ENCODE data around the gene ZNF423. TPM values are rescaled to one million over a fixed set of nuclear protein-coding genes. Genes with fewer than 3 reads are reported as not detected.

The ZNF423 gene
- total RNA-seq, 4 donors from 2014 or later: 4.1 to 20.2 (median 10.3) TPM

DNA sequence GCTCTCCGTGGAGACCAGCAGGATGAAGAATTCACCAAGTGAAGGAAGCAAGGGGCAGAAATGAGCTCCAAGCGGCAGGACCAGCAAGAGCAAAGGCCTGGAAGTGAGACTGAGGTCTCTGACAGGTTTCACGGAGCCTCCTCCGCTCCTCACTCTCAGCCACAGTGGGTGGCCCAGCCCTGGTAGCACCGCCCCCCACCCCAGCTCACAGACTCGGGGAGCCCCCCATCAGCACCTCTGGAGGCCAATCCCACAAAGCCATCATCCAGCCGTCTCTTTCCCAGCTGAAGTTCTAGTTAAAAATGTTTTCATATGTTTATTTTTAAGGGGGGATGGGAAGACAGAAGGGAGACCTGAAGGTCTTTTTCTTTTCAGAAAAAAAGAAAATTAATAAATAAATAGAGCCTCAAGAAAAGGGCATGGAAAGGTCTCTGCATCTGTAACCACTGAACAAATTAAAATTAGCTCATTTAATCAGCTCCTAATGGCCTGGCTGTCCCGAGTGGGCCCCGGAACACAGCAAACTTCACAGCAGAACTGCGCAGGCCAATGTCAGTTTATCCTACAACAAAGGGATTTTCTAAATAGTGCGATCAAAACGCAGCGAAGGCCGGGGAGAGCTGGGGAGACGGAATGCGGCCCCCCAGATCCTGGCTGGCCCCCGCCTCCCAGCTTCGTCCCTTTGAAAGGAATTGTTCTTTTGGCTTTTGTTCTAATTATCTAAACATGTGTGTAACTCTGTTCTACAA lies 190.3 kb downstream of the ZNF423 start:
- TF ChIP-seq, protein P1, sequence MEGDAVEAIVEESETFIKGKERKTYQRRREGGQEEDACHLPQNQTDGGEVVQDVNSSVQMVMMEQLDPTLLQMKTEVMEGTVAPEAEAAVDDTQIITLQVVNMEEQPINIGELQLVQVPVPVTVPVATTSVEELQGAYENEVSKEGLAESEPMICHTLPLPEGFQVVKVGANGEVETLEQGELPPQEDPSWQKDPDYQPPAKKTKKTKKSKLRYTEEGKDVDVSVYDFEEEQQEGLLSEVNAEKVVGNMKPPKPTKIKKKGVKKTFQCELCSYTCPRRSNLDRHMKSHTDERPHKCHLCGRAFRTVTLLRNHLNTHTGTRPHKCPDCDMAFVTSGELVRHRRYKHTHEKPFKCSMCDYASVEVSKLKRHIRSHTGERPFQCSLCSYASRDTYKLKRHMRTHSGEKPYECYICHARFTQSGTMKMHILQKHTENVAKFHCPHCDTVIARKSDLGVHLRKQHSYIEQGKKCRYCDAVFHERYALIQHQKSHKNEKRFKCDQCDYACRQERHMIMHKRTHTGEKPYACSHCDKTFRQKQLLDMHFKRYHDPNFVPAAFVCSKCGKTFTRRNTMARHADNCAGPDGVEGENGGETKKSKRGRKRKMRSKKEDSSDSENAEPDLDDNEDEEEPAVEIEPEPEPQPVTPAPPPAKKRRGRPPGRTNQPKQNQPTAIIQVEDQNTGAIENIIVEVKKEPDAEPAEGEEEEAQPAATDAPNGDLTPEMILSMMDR (IDR thresholded peaks at IDR 0.05; ENCODE audit: low read depth): no peak

DNA sequence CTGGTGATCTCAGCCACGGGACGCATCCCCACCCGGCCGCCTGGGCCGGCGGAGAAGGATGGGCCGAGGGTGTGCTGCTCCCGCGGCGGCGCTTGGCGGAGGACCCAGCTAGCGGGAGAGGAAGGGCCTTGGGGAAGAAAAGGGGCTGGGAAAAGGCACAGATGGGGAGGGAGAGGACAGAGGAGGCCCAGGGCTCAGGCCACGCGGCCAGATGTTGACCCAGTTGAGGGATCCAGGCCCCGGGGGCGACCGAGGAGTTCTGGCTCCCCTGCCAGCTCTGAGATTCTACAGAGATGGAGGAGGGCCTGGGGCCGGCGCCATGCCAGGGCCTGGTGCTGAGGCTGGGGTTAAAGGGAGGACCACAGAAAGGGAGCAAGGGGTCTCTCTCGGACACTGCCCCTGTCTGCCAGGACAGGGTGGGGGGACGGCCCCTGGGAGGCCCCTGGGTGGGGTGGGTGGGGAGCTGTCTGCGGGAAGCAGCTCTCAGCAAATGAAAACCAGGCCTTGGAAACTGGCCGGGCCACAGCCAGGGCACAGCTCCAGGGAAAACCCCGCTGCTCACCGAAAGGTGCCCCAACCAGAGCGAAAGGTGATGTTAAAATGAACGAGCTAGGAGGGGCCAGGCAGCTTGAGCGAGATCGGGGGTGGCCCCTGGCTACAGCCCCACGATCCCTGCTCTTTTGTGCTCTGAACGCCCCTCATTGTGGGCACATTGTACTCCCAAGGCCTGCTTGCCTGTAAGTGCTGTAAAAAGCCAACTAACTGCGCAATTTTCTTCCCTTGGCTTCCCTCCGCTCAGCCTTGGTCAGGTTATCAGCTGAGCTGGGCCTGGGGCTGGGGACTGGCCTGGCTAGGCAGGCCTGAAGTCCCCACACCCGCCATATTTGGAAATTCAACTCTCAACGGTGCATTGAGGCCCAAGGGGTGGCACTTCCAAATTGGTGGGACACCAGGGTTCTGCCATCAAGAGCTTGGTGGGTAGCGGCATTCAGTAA lies 191.4 kb downstream of the ZNF423 start:
- TF ChIP-seq, protein P1 (IDR thresholded peaks at IDR 0.05; ENCODE audit: low read depth): no peak

DNA sequence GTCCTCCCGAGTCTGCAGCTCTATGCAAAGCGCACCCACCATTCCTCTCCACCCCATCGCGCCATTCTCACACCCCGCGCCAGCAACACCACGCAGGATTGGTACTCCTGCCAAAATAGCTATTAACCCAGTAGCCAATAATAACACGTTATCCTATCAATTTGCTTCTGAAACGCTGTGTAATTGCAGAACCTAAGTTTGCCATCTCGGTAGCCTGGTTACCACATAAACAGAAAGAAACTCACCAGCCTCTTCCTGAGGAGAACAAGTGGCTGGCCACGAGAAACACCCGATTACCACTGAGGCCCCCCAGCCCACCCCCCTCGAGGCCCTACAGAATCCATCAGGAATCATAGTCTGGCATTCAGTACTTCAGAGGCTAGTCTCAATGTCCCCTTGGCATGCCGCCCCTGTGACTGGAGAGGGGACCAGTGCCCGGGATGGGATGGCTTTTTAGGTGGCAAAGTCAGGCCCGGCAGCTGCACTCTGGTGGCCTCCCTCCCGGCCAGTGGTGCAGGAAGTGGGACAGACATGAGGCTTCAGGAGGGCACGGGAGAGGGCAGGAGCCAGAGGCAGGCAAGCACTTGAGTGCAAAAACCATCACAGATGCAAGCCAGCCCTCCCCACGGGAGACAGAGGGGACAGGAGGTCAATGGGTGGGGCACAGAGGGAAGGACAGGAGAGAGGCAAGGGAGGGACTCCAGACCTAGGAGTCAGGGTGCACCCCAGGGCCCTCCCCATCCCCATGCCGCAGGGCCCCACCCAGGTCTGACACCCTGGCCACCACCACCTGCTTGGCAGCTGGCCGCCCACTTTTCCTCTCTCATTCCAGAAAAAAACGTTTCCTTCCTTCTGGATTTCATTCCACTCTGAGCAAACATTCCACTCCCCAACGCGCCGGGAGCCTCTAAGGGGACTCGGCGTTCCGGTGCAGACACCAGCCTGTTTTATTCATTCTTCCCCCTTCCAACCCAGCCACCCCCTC lies 192.5 kb downstream of the ZNF423 start:
- TF ChIP-seq, protein P1 (IDR thresholded peaks at IDR 0.05; ENCODE audit: low read depth): no peak

DNA sequence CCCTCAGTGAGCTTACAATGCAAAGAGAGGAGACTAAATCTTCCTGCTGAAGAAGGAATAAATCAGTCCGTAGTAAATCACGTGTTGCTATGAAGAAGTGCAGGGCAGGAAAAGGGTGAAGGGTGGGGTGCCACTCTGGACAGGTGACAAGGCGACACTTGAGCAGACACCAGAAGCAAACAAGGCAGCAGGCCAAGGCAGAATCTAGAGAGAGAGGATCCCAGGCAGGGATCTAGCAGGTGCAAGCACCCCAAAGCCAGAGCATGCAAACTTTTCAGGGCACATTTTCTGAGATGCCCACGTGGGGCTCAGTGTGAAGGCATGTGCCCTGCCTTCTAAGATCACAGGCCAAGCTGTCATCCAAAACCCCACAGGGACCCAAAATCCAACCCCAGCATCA lies 193.3 kb downstream of the ZNF423 start:
- TF ChIP-seq, protein P1 (IDR thresholded peaks at IDR 0.05; ENCODE audit: low read depth): no peak

DNA sequence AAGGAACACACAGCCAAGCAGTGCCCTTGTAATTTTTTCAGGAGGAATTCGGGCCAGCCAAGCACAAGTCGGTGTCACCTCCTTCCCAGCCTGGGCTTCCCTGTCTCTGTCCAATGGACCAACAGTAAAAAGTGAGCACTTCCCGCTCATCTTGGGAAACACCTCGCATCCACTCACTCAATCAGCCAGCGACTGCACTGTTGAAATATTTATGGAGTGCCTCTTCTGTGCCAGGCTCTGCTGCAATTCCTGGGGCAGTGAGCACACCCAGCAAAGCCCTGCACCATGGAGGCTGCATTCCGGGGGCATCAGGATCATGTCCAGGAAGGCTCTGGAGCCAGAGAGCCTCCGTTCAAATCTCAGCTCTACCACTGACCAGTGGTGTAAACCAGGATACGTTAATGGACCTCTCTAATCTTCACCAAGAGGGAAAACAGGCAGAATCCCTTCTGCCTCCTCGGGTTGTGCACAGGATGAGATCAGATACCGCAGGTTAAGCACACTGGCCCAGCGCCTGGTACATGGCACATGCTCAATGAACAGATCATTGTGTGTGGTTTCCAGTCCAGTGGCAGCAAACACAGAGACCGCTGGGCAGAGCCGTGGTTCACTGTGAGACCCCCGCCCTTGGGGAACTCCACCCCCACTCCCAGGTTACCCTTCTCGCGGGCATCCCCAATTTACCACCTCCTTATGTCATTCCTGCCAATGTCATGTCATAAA lies 194.3 kb downstream of the ZNF423 start:
- TF ChIP-seq, protein P1 (IDR thresholded peaks at IDR 0.05; ENCODE audit: low read depth): no peak

DNA sequence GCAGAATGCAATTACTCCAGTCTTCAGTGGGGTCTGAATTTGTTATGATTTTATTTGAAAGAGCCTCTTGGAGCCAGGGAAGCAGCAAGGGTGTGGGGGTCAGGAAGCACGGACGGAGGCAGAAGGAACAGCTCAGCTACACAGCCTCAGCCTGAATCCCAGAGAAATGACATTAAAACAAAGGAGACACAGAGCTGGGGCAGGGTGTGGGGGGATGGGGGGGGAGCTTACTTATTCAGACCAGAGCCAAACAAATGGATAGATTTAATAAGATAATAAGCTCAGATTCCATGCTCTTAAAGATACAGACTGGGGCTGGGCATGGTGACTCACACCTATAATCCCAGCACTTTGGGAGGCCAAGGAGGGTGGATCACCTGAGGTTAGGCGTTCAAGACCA lies 195.3 kb downstream of the ZNF423 start:
- TF ChIP-seq, protein P1 (IDR thresholded peaks at IDR 0.05; ENCODE audit: low read depth): no peak

Data from subcutaneous adipose tissue (tissue), 4 donors.